Stimulated activated CD8-positive, alpha-beta memory T cell treated with anti-CD3 and anti-CD28 coated beads, Interleukin-15, amount 100 ng/mL, for 4 hours (primary cell): ENCODE measurements around the gene AK8.

Experiments
- DNase-seq, 2 donors: peaks; one replicate each; pipeline ENCODE4 v3.0.0-alpha.2; 2020; ENCODE audit warnings: low read depth in 2 of 2

The AK8 gene

GRCh38 chr9:132877824-132878694 lies at the start of gene AK8:
Gene AK8, minus strand, starts transcription at chr9:132878284. Its CDS starts 29 bp downstream, at chr9:132878255.
- DNase-seq = peak; percentile 48 to 63

- DNase-seq = no peak
Measured at GRCh38 chr9:132927704-132928103, 49.6 kb upstream of the AK8 start.

- DNase-seq = no peak
Measured at GRCh38 chr9:132923346-132923902, 45.3 kb upstream of the AK8 start.

GRCh38 chr9:132919614-132920268 lies 41.7 kb upstream of the AK8 start:
- DNase-seq = no peak

GRCh38 chr9:132914924-132915323 lies 36.8 kb upstream of the AK8 start:
- DNase-seq = no peak

- DNase-seq = no peak
Measured at GRCh38 chr9:132912131-132912530, 34.0 kb upstream of the AK8 start.

- no peak for DNase-seq
Measured at GRCh38 chr9:132910376-132910775, 32.3 kb upstream of the AK8 start.

GRCh38 chr9:132909311-132909710 lies 31.2 kb upstream of the AK8 start:
- no peak for DNase-seq

- DNase-seq = no peak
Measured at GRCh38 chr9:132908635-132909034, 30.6 kb upstream of the AK8 start.

GRCh38 chr9:132905726-132906125 lies 27.6 kb upstream of the AK8 start:
- no peak for DNase-seq

GRCh38 chr9:132903574-132904492 lies 25.7 kb upstream of the AK8 start:
- DNase-seq = no peak

GRCh38 chr9:132901858-132902831 lies 24.1 kb upstream of the AK8 start:
- peak; percentile 19 to 35 for DNase-seq

- no peak for DNase-seq
Measured at GRCh38 chr9:132898051-132898450, 20.0 kb upstream of the AK8 start.

- no peak for DNase-seq
Measured at GRCh38 chr9:132896906-132897305, 18.8 kb upstream of the AK8 start.

- no peak for DNase-seq
Measured at GRCh38 chr9:132896264-132896663, 18.2 kb upstream of the AK8 start.

- DNase-seq = no peak
Measured at GRCh38 chr9:132894862-132895835, 17.1 kb upstream of the AK8 start.

- no peak for DNase-seq
Measured at GRCh38 chr9:132894346-132894745, 16.3 kb upstream of the AK8 start.

GRCh38 chr9:132892400-132892799 lies 14.3 kb upstream of the AK8 start:
- no peak for DNase-seq

- DNase-seq = no peak
Measured at GRCh38 chr9:132888151-132888550, 10.1 kb upstream of the AK8 start.
